IMR-90 (cell line): ENCODE data around the gene MYNN. TPM values are rescaled to one million over a fixed set of nuclear protein-coding genes. Genes with fewer than 3 reads are reported as not detected.

ENCODE experiments used
- ATAC-seq: fragments of 200-7000 bp; cut with Tn5 transposase; 2 replicates; pipeline ENCODE4 v1.9.1; 2020; ENCODE audit warnings: low read depth, mild to moderate bottlenecking, moderate library complexity
- BruUV-seq: library from RNA; stranded (reverse); fragments of 400-500 nt; replicated peaks from 2 replicates; lab custom pipeline; 2021; lab: Mats Ljungman, UMichigan
- CTCF ChIA-PET: fragments of 300-600 bp; formaldehyde crosslinking; extraction: SDS; loops from one replicate; lab custom pipeline; 2021; ENCODE audit warnings: antibody characterized with exemption; lab: Yijun Ruan, JAX
- POLR2A ChIA-PET: fragments of 300-600 bp; sonication (Branson Sonifier 250); formaldehyde crosslinking; loops from one replicate; lab custom pipeline; 2022; ENCODE audit warnings: antibody characterized with exemption; ENCODE audit not compliant: unreplicated experiment; lab: Charles Lee
- DNase-seq: peaks from one replicate; pipeline ENCODE4 v3.0.0; 2013
- H2AFZ ChIP-seq: replicated peaks from 2 replicates; pipeline ENCODE3; 2013; ENCODE audit warnings: low read length, mild to moderate bottlenecking; ENCODE audit not compliant: poor library complexity
- H2AK5ac ChIP-seq: 2 replicates; pipeline ENCODE4 v1.6.1; 2013; ENCODE audit warnings: low read depth, low read length, inconsistent platforms
- H2AK9ac ChIP-seq: replicated peaks from 2 replicates; pipeline ENCODE3; 2013; ENCODE audit warnings: mild to moderate bottlenecking, low read depth, low read length, moderate library complexity; ENCODE audit not compliant: poor library complexity
- H2BK120ac ChIP-seq: 2 replicates; pipeline ENCODE4 v1.6.1; 2013; ENCODE audit warnings: low read depth, low read length, inconsistent platforms
- H2BK15ac ChIP-seq: 3 replicates; pipeline ENCODE4 v1.6.1; 2013; ENCODE audit warnings: low read depth, low read length, inconsistent platforms
- H2BK20ac ChIP-seq: 2 replicates; pipeline ENCODE4 v1.6.1; 2013; ENCODE audit warnings: low read depth, mild to moderate bottlenecking, inconsistent platforms, low read length, moderate library complexity
- H2BK5ac ChIP-seq: 2 replicates; pipeline ENCODE4 v1.6.1; 2013; ENCODE audit warnings: mild to moderate bottlenecking, low read depth, low read length, inconsistent platforms; ENCODE audit not compliant: poor library complexity, severe bottlenecking
- H3K14ac ChIP-seq: replicated peaks from 2 replicates; pipeline ENCODE4 v1.6.1; 2013; ENCODE audit warnings: low read depth, low read length, inconsistent platforms
- H3K18ac ChIP-seq: 2 replicates; pipeline ENCODE4 v1.6.1; 2013; ENCODE audit warnings: low read depth, low read length, control low read depth
- H3K23ac ChIP-seq: 2 replicates; pipeline ENCODE4 v1.6.1; 2013; ENCODE audit warnings: low read depth, low read length, inconsistent platforms
- H3K27ac ChIP-seq: 2 replicates; pipeline ENCODE4 v1.5.1; 2013; ENCODE audit warnings: mild to moderate bottlenecking, control low read depth, low read length; ENCODE audit not compliant: insufficient read depth
- H3K27me3 ChIP-seq: 2 replicates; pipeline ENCODE4 v1.6.1; 2013; ENCODE audit warnings: low read length; ENCODE audit not compliant: control insufficient read depth, insufficient read depth
- H3K36me3 ChIP-seq: 2 replicates; pipeline ENCODE4 v1.6.1; 2013; ENCODE audit warnings: low read length, mixed read lengths; ENCODE audit not compliant: control insufficient read depth, insufficient read depth
- H3K4ac ChIP-seq: 2 replicates; pipeline ENCODE4 v1.6.1; 2013; ENCODE audit warnings: low read depth, low read length, inconsistent platforms
- H3K4me1 ChIP-seq: 2 replicates; pipeline ENCODE4 v1.6.1; 2013; ENCODE audit warnings: low read length, mixed read lengths; ENCODE audit not compliant: control insufficient read depth, insufficient read depth
- H3K4me2 ChIP-seq: 2 replicates; pipeline ENCODE4 v1.6.1; 2013; ENCODE audit warnings: low read depth, mild to moderate bottlenecking, control low read depth, low read length, moderate library complexity
- H3K4me3 ChIP-seq: 2 replicates; pipeline ENCODE4 v1.5.1; 2013; ENCODE audit warnings: low read depth, mild to moderate bottlenecking, control low read depth, low read length, moderate library complexity; ENCODE audit not compliant: insufficient read depth
- H3K56ac ChIP-seq: 2 replicates; pipeline ENCODE4 v1.6.1; 2013; ENCODE audit warnings: low read length, inconsistent platforms; ENCODE audit not compliant: insufficient read depth; ENCODE audit errors: extremely low read depth
- H3K79me1 ChIP-seq, 2 experiments: 2 replicates each; pipeline ENCODE4 v1.6.1; 2013; ENCODE audit warnings: low read length in 2 of 2, inconsistent platforms in 1 of 2, low read depth in 1 of 2
- H3K9ac ChIP-seq: 2 replicates; pipeline ENCODE4 v1.6.1; 2013; ENCODE audit warnings: low read depth, low read length, control low read depth
- H3K9me1 ChIP-seq: 2 replicates; pipeline ENCODE4 v1.6.1; 2013; ENCODE audit warnings: low read length, inconsistent platforms; ENCODE audit not compliant: insufficient read depth
- H3K9me3 ChIP-seq: 2 replicates; pipeline ENCODE4 v1.6.1; 2013; ENCODE audit warnings: low read length; ENCODE audit not compliant: control insufficient read depth, insufficient read depth
- H4K20me1 ChIP-seq: 2 replicates; pipeline ENCODE4 v1.6.1; 2013; ENCODE audit warnings: low read length, inconsistent platforms; ENCODE audit not compliant: insufficient read depth
- H4K5ac ChIP-seq: 2 replicates; pipeline ENCODE4 v1.6.1; 2013; ENCODE audit warnings: mild to moderate bottlenecking, low read depth, low read length, control low read depth
- H4K8ac ChIP-seq, 2 experiments: 2 replicates each; pipeline ENCODE4 v1.6.1; 2013; ENCODE audit warnings: low read depth in 2 of 2, low read length in 2 of 2, control low read depth in 1 of 2, inconsistent platforms in 1 of 2
- H4K91ac ChIP-seq: 2 replicates; pipeline ENCODE4 v1.6.1; 2013; ENCODE audit warnings: low read depth, low read length, inconsistent platforms; ENCODE audit not compliant: insufficient read depth
- BHLHE40 ChIP-seq: fragments of 150-350 bp; IDR thresholded peaks from 2 replicates; pipeline ENCODE4 v1.6.1; 2016; ENCODE audit warnings: mild to moderate bottlenecking, low read depth, low read length
- CEBPB ChIP-seq: IDR thresholded peaks from 2 replicates; pipeline ENCODE4 v1.6.1; 2012; ENCODE audit warnings: low read depth, low read length, improper control_type of control experiment
- FOS ChIP-seq: fragments of 150-350 bp; IDR thresholded peaks from 2 replicates; pipeline ENCODE4 v1.6.1; 2016; ENCODE audit warnings: low read depth, low read length
- MXI1 ChIP-seq: IDR thresholded peaks from 2 replicates; pipeline ENCODE4 v1.6.1; 2012; ENCODE audit warnings: low read depth, mild to moderate bottlenecking, low read length, moderate library complexity, borderline replicate concordance
- NFE2L2 ChIP-seq: fragments of 150-350 bp; IDR thresholded peaks from 2 replicates; pipeline ENCODE4 v1.6.1; 2016; ENCODE audit warnings: low read depth, mild to moderate bottlenecking, low read length
- POLR2A ChIP-seq: IDR thresholded peaks from 2 replicates; pipeline ENCODE4 v1.6.1; 2012; ENCODE audit warnings: mild to moderate bottlenecking, low read depth, low read length
- RAD21 ChIP-seq: IDR thresholded peaks from 2 replicates; pipeline ENCODE4 v1.6.1; 2012; ENCODE audit warnings: low read length, improper control_type of control experiment
- RCOR1 ChIP-seq: IDR thresholded peaks from 2 replicates; pipeline ENCODE4 v1.6.1; 2012; ENCODE audit warnings: mild to moderate bottlenecking, low read length, improper control_type of control experiment; ENCODE audit not compliant: insufficient replicate concordance
- RFX5 ChIP-seq: IDR thresholded peaks from 2 replicates; pipeline ENCODE4 v1.8.0; 2012; ENCODE audit warnings: low read depth, mild to moderate bottlenecking, low read length, moderate library complexity
- SMC3 ChIP-seq: fragments of 150-350 bp; IDR thresholded peaks from 2 replicates; pipeline ENCODE4 v1.6.1; 2016; ENCODE audit warnings: low read depth, mild to moderate bottlenecking, antibody characterized with exemption, low read length, moderate library complexity
- WGBS, 2 experiments: methylation state at CpG; one replicate each; pipeline versions ENCODE4 v1.1.5 to v1.1.7; 2013; ENCODE audit warnings: missing lambda C conversion rate in 2 of 2; ENCODE audit not compliant: insufficient read length in 1 of 2; ENCODE audit errors: extremely low coverage in 2 of 2; 5-methylcytosine and 5-hydroxymethylcytosine counted together
- dilution Hi-C: fragments of 300-500 bp; cut with HindIII; formaldehyde crosslinking; loops from one replicate; pipeline ENCODE4 v1.14.3; 2018; ENCODE audit warnings: low sequenced_read_pairs; ENCODE audit not compliant: unreplicated experiment
- in situ Hi-C: fragments of 300-500 bp; cut with MboI; formaldehyde crosslinking; loops from 3 replicates; pipeline ENCODE4 v1.14.3; 2019; ENCODE audit warnings: low sequenced_read_pairs, inconsistent platforms, mixed read lengths
- intact Hi-C: fragments of 100-400 bp; cut with micrococcal nuclease; formaldehyde crosslinking; loops from 2 replicates; pipeline ENCODE4 v1.10.0; 2022
- polyA plus RNA-seq, 3 experiments: library from polyadenylated mRNA; depleted of rRNA; stranded (reverse); fragments of >200 nt; gene quantifications; 2 replicates each; pipeline ENCODE4 v1.2.3, GENCODE V29; 2012; ENCODE audit warnings: low replicate concordance in 1 of 3
- total RNA-seq: library from RNA; depleted of rRNA; stranded (reverse); fragments of >200 nt; gene quantifications from 2 replicates; pipeline ENCODE4 v1.2.3, GENCODE V29; 2012; rRNA removed

Gene MYNN
- total and polyA plus RNA-seq, 2 of the 4 experiments (the other 2 are of a cell fraction) = 11.8 to 26.9 TPM

DNA sequence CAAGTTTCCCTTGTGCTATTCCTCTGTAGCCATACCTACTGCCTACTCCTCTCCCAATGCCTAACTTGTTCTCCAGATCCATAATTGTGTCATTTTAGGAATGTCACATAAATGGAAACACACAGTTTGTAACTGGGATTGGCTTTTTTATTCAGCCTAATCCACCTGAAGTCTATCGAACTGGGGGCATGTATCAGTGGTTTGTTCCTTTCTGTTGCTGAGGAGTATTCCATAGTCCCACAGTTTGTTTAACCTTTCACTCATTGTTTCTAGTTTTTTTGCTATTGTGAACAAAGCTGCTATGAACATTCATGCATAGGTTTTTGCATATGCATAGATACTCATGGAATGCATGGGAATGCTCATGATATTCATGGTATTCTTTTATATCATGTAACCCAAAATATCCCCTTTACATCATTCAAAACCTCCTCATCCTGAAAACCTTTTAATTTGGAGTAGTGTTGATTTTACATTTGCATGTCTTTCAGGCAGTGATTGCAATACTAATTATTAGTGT, 65.4 kb downstream of the MYNN start:
- no TSS peak for BruUV-seq

More for the DNA sequence above, 65.4 kb downstream of the MYNN start:
- no peaks in the 10 kb centered on the region for H4K20me1 ChIP-seq
- dilution Hi-C loops (no loop called here), in situ Hi-C loops (no loop called here), intact Hi-C loops (no loop called here)
- H3K4me2 ChIP-seq = no peak overlapping the region
- WGBS, 2 experiments = no CpG with 5 or more reads among the region's 1 CpG
- no peak overlapping the region for H3K18ac ChIP-seq
- ChIA-PET POLR2A (no interaction called here), CTCF (no interaction called here)
- no peak overlapping the region for H3K23ac ChIP-seq
- no peak overlapping the region for H4K8ac ChIP-seq
- no peak overlapping the region for H3K27ac ChIP-seq
- TF ChIP-seq FOS (no peak), POLR2A (no peak), BHLHE40 (no peak), RAD21 (no peak), NFE2L2 (no peak), MXI1 (no peak), RFX5 (no peak), SMC3 (no peak), CEBPB (no peak), RCOR1 (no peak)
- no peak overlapping the region for H3K9ac ChIP-seq
- H3K4me1 ChIP-seq = peaks cover 5% of the 10 kb centered on the region
- no peak overlapping the region for H4K91ac ChIP-seq
- no peak overlapping the region for H2AK5ac ChIP-seq
- H3K14ac ChIP-seq = no peak overlapping the region
- H2BK15ac ChIP-seq = no peak overlapping the region
- H2BK20ac ChIP-seq = no peak overlapping the region
- H3K9me1 ChIP-seq = 0 out of 2 replicates have a peak, but pooled peaks cover 4% of the 10 kb centered on the region
- no peaks in the 10 kb centered on the region for H3K36me3 ChIP-seq
- H3K79me1 ChIP-seq = no peaks in the 10 kb centered on the region
- no peaks in the 10 kb centered on the region for H3K9me3 ChIP-seq
- no peak overlapping the region for H3K4me3 ChIP-seq
- H2AFZ ChIP-seq = no peak overlapping the region
- H2BK120ac ChIP-seq = no peak overlapping the region
- no peak overlapping the region for H2AK9ac ChIP-seq
- H2BK5ac ChIP-seq = no peak overlapping the region
- H3K56ac ChIP-seq = no peak overlapping the region
- H3K27me3 ChIP-seq = no peaks in the 10 kb centered on the region; the same call in 1 of the 2 replicates
- no peak for ATAC-seq
- H3K4ac ChIP-seq = no peak overlapping the region
- no peak overlapping the region for H4K5ac ChIP-seq
- no peak for DNase-seq

Other genes starting within 250 kb of the MYNN start
- gene MECOM, start 109.7 kb upstream of the MYNN start, total RNA-seq = 25.8 and 29.0 TPM in 2 replicates
- 7.1 and 7.8 TPM in 2 replicates for gene MECOM, start 109.7 kb upstream of the MYNN start, polyA plus RNA-seq (2012; rRNA removed)
- 17.8 and 57.0 TPM in 2 replicates for gene TERC, start 8.3 kb upstream of the MYNN start, total RNA-seq
- gene TERC, start 8.3 kb upstream of the MYNN start, polyA plus RNA-seq (2012; rRNA removed) = not detected in 2 replicates
- 2.5 TPM in 2 replicates for gene ACTRT3, start 3.8 kb upstream of the MYNN start, total RNA-seq
- 0.97 and 1.1 TPM in 2 replicates for gene ACTRT3, start 3.8 kb upstream of the MYNN start, polyA plus RNA-seq (2012; rRNA removed)
- gene LRRIQ4, start 39.5 kb downstream of the MYNN start, total RNA-seq = not detected in 2 replicates
- gene LRRIQ4, start 39.5 kb downstream of the MYNN start, polyA plus RNA-seq (2012; rRNA removed) = not detected in 2 replicates
- 0.90 and 1.1 TPM in 2 replicates for gene LRRC34, start 39.5 kb downstream of the MYNN start, total RNA-seq
- gene LRRC34, start 39.5 kb downstream of the MYNN start, polyA plus RNA-seq (2012; rRNA removed) = 0.60 and 0.91 TPM in 2 replicates
- gene LRRC31, start 96.5 kb downstream of the MYNN start, total RNA-seq = not detected in 2 replicates
- gene LRRC31, start 96.5 kb downstream of the MYNN start, polyA plus RNA-seq (2012; rRNA removed) = not detected in 2 replicates
- gene SAMD7, start 138.2 kb downstream of the MYNN start, total RNA-seq = not detected in 2 replicates
- not detected in 2 replicates for gene SAMD7, start 138.2 kb downstream of the MYNN start, polyA plus RNA-seq (2012; rRNA removed)
- 33.2 and 52.2 TPM in 2 replicates for gene SEC62, start 193.4 kb downstream of the MYNN start, total RNA-seq
- 33.3 and 36.6 TPM in 2 replicates for gene SEC62, start 193.4 kb downstream of the MYNN start, polyA plus RNA-seq (2012; rRNA removed)